Activated T-helper 1 cell treated with anti-CD3 and anti-CD28 coated beads, Interleukin-12 subunit alpha, Interleukin-12 subunit beta, Interleukin-2, Interleukin-4 antibody, amounts not matched to agents 30 ng/mL and 10 ng/mL and 1 ng/mL, durations not matched to agents 14 hours and 24 hours and 36 hours (primary cell): ENCODE results near the gene DNAH8. TPM values are rescaled to one million over a fixed set of nuclear protein-coding genes. Genes with fewer than 3 reads are reported as not detected.

ENCODE experiments used
- DNase-seq: peaks from one replicate; pipeline ENCODE4 v3.0.0; 2021; ENCODE audit warnings: low spot score
- H3K27ac Mint-ChIP-seq: one replicate; pipeline ENCODE4 v1.8.0; 2021; ENCODE audit warnings: mild to moderate bottlenecking, mixed read lengths
- H3K27me3 Mint-ChIP-seq: one replicate; pipeline ENCODE4 v1.8.0; 2022; ENCODE audit warnings: mild to moderate bottlenecking, moderate library complexity, mixed read lengths; ENCODE audit not compliant: insufficient read depth
- H3K36me3 Mint-ChIP-seq: one replicate; pipeline ENCODE4 v1.8.0; 2021; ENCODE audit warnings: low read depth, mixed read lengths
- H3K4me1 Mint-ChIP-seq: one replicate; pipeline ENCODE4 v1.8.0; 2021; ENCODE audit warnings: low read depth, mixed read lengths
- H3K4me3 Mint-ChIP-seq: one replicate; pipeline ENCODE4 v1.8.0; 2021; ENCODE audit warnings: mild to moderate bottlenecking, moderate library complexity, mixed read lengths
- H3K9me3 Mint-ChIP-seq: one replicate; pipeline ENCODE4 v1.8.0; 2021; ENCODE audit warnings: mixed read lengths
- intact Hi-C: fragments of 100-400 bp; cut with micrococcal nuclease; formaldehyde crosslinking; loops from one replicate; pipeline ENCODE4 v1.15.1; 2024
- total RNA-seq: library from RNA; stranded (reverse); gene quantifications from 2 replicates; pipeline ENCODE4 v1.2.3, GENCODE V29; 2022

The DNAH8 gene
- total RNA-seq, 1 donor from 2014 or later, result 0.03 TPM

- Mint-ChIP-seq H3K36me3 (peaks cover 2% of the 10 kb centered on the region), H3K9me3 (no peaks in the 10 kb centered on the region), H3K27ac (no peak overlapping the region), H3K4me3 (no peak overlapping the region), H3K27me3 (peaks cover 5% of the 10 kb centered on the region), H3K4me1 (peaks cover 19% of the 10 kb centered on the region)
- intact Hi-C loops, result no loop called here
- DNase-seq, result no peak
Measured at GRCh38 chr6:38730140-38730862, 15.2 kb downstream of the DNAH8 start.

- H3K36me3 Mint-ChIP-seq, result no peaks in the 10 kb centered on the region
- H3K4me3 Mint-ChIP-seq, result no peak overlapping the region
- H3K27me3 Mint-ChIP-seq, result peaks cover 38% of the 10 kb centered on the region
- intact Hi-C loops, result no loop called here
- no peak overlapping the region for H3K27ac Mint-ChIP-seq
- no peaks in the 10 kb centered on the region for H3K4me1 Mint-ChIP-seq
- no peaks in the 10 kb centered on the region for H3K9me3 Mint-ChIP-seq
- no peak for DNase-seq
Measured at GRCh38 chr6:38736951-38737350, 21.8 kb downstream of the DNAH8 start.

GRCh38 chr6:38738261-38738660 lies 23.1 kb downstream of the DNAH8 start:
- H3K36me3 Mint-ChIP-seq, result no peaks in the 10 kb centered on the region
- intact Hi-C loops, result no loop called here
- H3K27me3 Mint-ChIP-seq, result peaks cover 39% of the 10 kb centered on the region
- DNase-seq, result no peak
- H3K9me3 Mint-ChIP-seq, result no peaks in the 10 kb centered on the region
- H3K4me1 Mint-ChIP-seq, result no peaks in the 10 kb centered on the region
- no peak overlapping the region for H3K27ac Mint-ChIP-seq
- H3K4me3 Mint-ChIP-seq, result no peak overlapping the region

- intact Hi-C loops, result no loop called here
- no peaks in the 10 kb centered on the region for H3K4me1 Mint-ChIP-seq
- no peak for DNase-seq
- no peaks in the 10 kb centered on the region for H3K9me3 Mint-ChIP-seq
- no peak overlapping the region for H3K4me3 Mint-ChIP-seq
- peaks cover 45% of the 10 kb centered on the region for H3K27me3 Mint-ChIP-seq
- no peaks in the 10 kb centered on the region for H3K36me3 Mint-ChIP-seq
- H3K27ac Mint-ChIP-seq, result no peak overlapping the region
Measured at GRCh38 chr6:38739532-38739931, 24.4 kb downstream of the DNAH8 start.

GRCh38 chr6:38749473-38749872 lies 34.4 kb downstream of the DNAH8 start:
- Mint-ChIP-seq H3K9me3 (no peaks in the 10 kb centered on the region), H3K36me3 (no peaks in the 10 kb centered on the region), H3K4me3 (no peak overlapping the region), H3K4me1 (peaks cover 5% of the 10 kb centered on the region), H3K27me3 (peaks cover 5% of the 10 kb centered on the region), H3K27ac (no peak overlapping the region)
- DNase-seq, result no peak
- intact Hi-C loops, result no loop called here

- Mint-ChIP-seq H3K4me1 (peaks cover 8% of the 10 kb centered on the region), H3K27ac (no peak overlapping the region), H3K9me3 (no peaks in the 10 kb centered on the region), H3K27me3 (peaks cover 2% of the 10 kb centered on the region), H3K36me3 (no peaks in the 10 kb centered on the region), H3K4me3 (no peak overlapping the region)
- no peak for DNase-seq
- intact Hi-C loops, result no loop called here
Measured at GRCh38 chr6:38750968-38751615, 36.0 kb downstream of the DNAH8 start.

GRCh38 chr6:38753707-38754106 lies 38.6 kb downstream of the DNAH8 start:
- H3K36me3 Mint-ChIP-seq, result no peaks in the 10 kb centered on the region
- no peak for DNase-seq
- peaks cover 10% of the 10 kb centered on the region for H3K4me1 Mint-ChIP-seq
- no peak overlapping the region for H3K27ac Mint-ChIP-seq
- intact Hi-C loops, result no loop called here
- H3K27me3 Mint-ChIP-seq, result peaks cover 2% of the 10 kb centered on the region
- no peak overlapping the region for H3K4me3 Mint-ChIP-seq
- H3K9me3 Mint-ChIP-seq, result no peaks in the 10 kb centered on the region

- no peak overlapping the region for H3K4me3 Mint-ChIP-seq
- H3K9me3 Mint-ChIP-seq, result peaks cover 9% of the 10 kb centered on the region
- H3K4me1 Mint-ChIP-seq, result peaks cover 15% of the 10 kb centered on the region
- DNase-seq, result no peak
- H3K27me3 Mint-ChIP-seq, result no peaks in the 10 kb centered on the region
- intact Hi-C loops, result no loop called here
- no peak overlapping the region for H3K27ac Mint-ChIP-seq
- H3K36me3 Mint-ChIP-seq, result no peaks in the 10 kb centered on the region
Measured at GRCh38 chr6:38755207-38755606, 40.1 kb downstream of the DNAH8 start.

GRCh38 chr6:38755874-38756273 lies 40.8 kb downstream of the DNAH8 start:
- H3K27me3 Mint-ChIP-seq, result no peaks in the 10 kb centered on the region
- peaks cover 9% of the 10 kb centered on the region for H3K9me3 Mint-ChIP-seq
- H3K27ac Mint-ChIP-seq, result no peak overlapping the region
- H3K4me1 Mint-ChIP-seq, result peaks cover 20% of the 10 kb centered on the region
- intact Hi-C loops, result no loop called here
- H3K4me3 Mint-ChIP-seq, result no peak overlapping the region
- no peak for DNase-seq
- no peaks in the 10 kb centered on the region for H3K36me3 Mint-ChIP-seq

GRCh38 chr6:38760097-38760496 lies 45.0 kb downstream of the DNAH8 start:
- Mint-ChIP-seq H3K27ac (no peak overlapping the region), H3K36me3 (no peaks in the 10 kb centered on the region), H3K4me3 (no peak overlapping the region), H3K9me3 (peaks cover 9% of the 10 kb centered on the region), H3K27me3 (peaks cover 4% of the 10 kb centered on the region), H3K4me1 (peaks cover 15% of the 10 kb centered on the region)
- no peak for DNase-seq
- intact Hi-C loops, result no loop called here

GRCh38 chr6:38762848-38763247 lies 47.7 kb downstream of the DNAH8 start:
- intact Hi-C loops, result no loop called here
- Mint-ChIP-seq H3K36me3 (peaks cover 3% of the 10 kb centered on the region), H3K4me3 (no peak overlapping the region), H3K27me3 (peaks cover 4% of the 10 kb centered on the region), H3K9me3 (peaks cover 9% of the 10 kb centered on the region), H3K4me1 (peaks cover 18% of the 10 kb centered on the region), H3K27ac (no peak overlapping the region)
- no peak for DNase-seq

- H3K36me3 Mint-ChIP-seq, result peaks cover 5% of the 10 kb centered on the region
Measured at GRCh38 chr6:38767560-38767959, 52.4 kb downstream of the DNAH8 start.

GRCh38 chr6:38773338-38773737 lies 58.2 kb downstream of the DNAH8 start:
- Mint-ChIP-seq H3K9me3 (no peaks in the 10 kb centered on the region), H3K27me3 (peaks cover 2% of the 10 kb centered on the region), H3K27ac (no peak overlapping the region), H3K36me3 (peaks cover 2% of the 10 kb centered on the region), H3K4me1 (peaks cover 18% of the 10 kb centered on the region), H3K4me3 (no peak overlapping the region)
- no peak for DNase-seq
- intact Hi-C loops, result no loop called here

More at GRCh38 chr6:38767560-38767959, 52.4 kb downstream of the DNAH8 start:
- Mint-ChIP-seq H3K4me1 (peaks cover 30% of the 10 kb centered on the region), H3K27me3 (peaks cover 4% of the 10 kb centered on the region), H3K27ac (no peak overlapping the region), H3K9me3 (no peaks in the 10 kb centered on the region), H3K4me3 (no peak overlapping the region)
- no peak for DNase-seq
- intact Hi-C loops, result no loop called here
